Measurements from ENCODE around the gene CCDC116. TPM values are rescaled to one million over a fixed set of nuclear protein-coding genes. Genes with fewer than 3 reads are reported as not detected.
"Not testable (repeated sequence)": the region's sequence is repeated elsewhere in the genome, so short reads cannot be mapped to it uniquely, and the experiment has no call there.

The CCDC116 gene
- total and polyA plus RNA-seq, 9 donors, result 0.09 to 0.53 (median 0.31) TPM

- H3K4me1 ChIP-seq (ENCODE audit: control insufficient read depth, insufficient read depth, low read length); H3K9me3 ChIP-seq (replicated peaks; ENCODE audit: control insufficient read depth, low read depth, low read length); H3K4me3 ChIP-seq (ENCODE audit: low read length); DNase-seq; H3K27me3 ChIP-seq (ENCODE audit: control insufficient read depth, insufficient read depth, low read length); H3K27ac ChIP-seq (ENCODE audit: low read length): not testable (repeated sequence)
- WGBS (ENCODE audit: insufficient coverage), result 94% methylated on average over 5 of the region's 11 CpGs
- peaks cover 36% of the 10 kb centered on the region for H3K36me3 ChIP-seq (ENCODE audit: control insufficient read depth, insufficient read depth, low read length)
Observed at GRCh38 chr22:21609556-21610157, 22.9 kb upstream of the CCDC116 start.

GRCh38 chr22:21611210-21611977 is 21.2 kb upstream of the CCDC116 start:
- Histone ChIP-seq H3K27me3 (ENCODE audit: control insufficient read depth, insufficient read depth, low read length) (no peaks in the 10 kb centered on the region), H3K36me3 (ENCODE audit: control insufficient read depth, insufficient read depth, low read length) (peaks cover 36% of the 10 kb centered on the region), H3K4me1 (ENCODE audit: control insufficient read depth, insufficient read depth, low read length) (no peaks in the 10 kb centered on the region), H3K4me3 (ENCODE audit: low read length) (no peak overlapping the region), H3K27ac (ENCODE audit: low read length) (no peak overlapping the region), H3K9me3 (replicated peaks; ENCODE audit: control insufficient read depth, low read depth, low read length) (no peaks in the 10 kb centered on the region)
- 50% methylated on average over 1 of the region's 4 CpGs for WGBS (ENCODE audit: insufficient coverage)
- DNase-seq, result no peak

- H3K9me3 ChIP-seq (replicated peaks; ENCODE audit: control insufficient read depth, low read depth, low read length), result no peaks in the 10 kb centered on the region
- H3K27ac ChIP-seq (ENCODE audit: low read length), result no peak overlapping the region
- H3K27me3 ChIP-seq (ENCODE audit: control insufficient read depth, insufficient read depth, low read length), result no peaks in the 10 kb centered on the region
- no peaks in the 10 kb centered on the region for H3K4me1 ChIP-seq (ENCODE audit: control insufficient read depth, insufficient read depth, low read length)
- no peak overlapping the region for H3K4me3 ChIP-seq (ENCODE audit: low read length)
- no peak for DNase-seq
- H3K36me3 ChIP-seq (ENCODE audit: control insufficient read depth, insufficient read depth, low read length), result peaks cover 36% of the 10 kb centered on the region
- WGBS (ENCODE audit: insufficient coverage), result 92% methylated on average over 5 of the region's 7 CpGs
Observed at GRCh38 chr22:21612858-21613257, 19.7 kb upstream of the CCDC116 start.

GRCh38 chr22:21613553-21614233 is 18.9 kb upstream of the CCDC116 start:
- no peaks in the 10 kb centered on the region for H3K4me1 ChIP-seq (ENCODE audit: control insufficient read depth, insufficient read depth, low read length)
- H3K36me3 ChIP-seq (ENCODE audit: control insufficient read depth, insufficient read depth, low read length), result peaks cover 39% of the 10 kb centered on the region
- WGBS (ENCODE audit: insufficient coverage), result 86% methylated on average over 1 of the region's 4 CpGs

GRCh38 chr22:21615731-21616130 is 16.8 kb upstream of the CCDC116 start:
- Histone ChIP-seq H3K36me3 (ENCODE audit: control insufficient read depth, insufficient read depth, low read length) (peaks cover 52% of the 10 kb centered on the region), H3K27ac (ENCODE audit: low read length) (no peak overlapping the region), H3K4me1 (ENCODE audit: control insufficient read depth, insufficient read depth, low read length) (no peaks in the 10 kb centered on the region), H3K27me3 (ENCODE audit: control insufficient read depth, insufficient read depth, low read length) (no peaks in the 10 kb centered on the region), H3K4me3 (ENCODE audit: low read length) (no peak overlapping the region), H3K9me3 (replicated peaks; ENCODE audit: control insufficient read depth, low read depth, low read length) (no peaks in the 10 kb centered on the region)
- DNase-seq, result no peak
- 98% methylated on average over 4 of the region's 4 CpGs for WGBS (ENCODE audit: insufficient coverage)

More at GRCh38 chr22:21613553-21614233, 18.9 kb upstream of the CCDC116 start:
- H3K27ac ChIP-seq (ENCODE audit: low read length), result no peak overlapping the region
- H3K9me3 ChIP-seq (replicated peaks; ENCODE audit: control insufficient read depth, low read depth, low read length), result no peaks in the 10 kb centered on the region
- no peak for DNase-seq
- H3K4me3 ChIP-seq (ENCODE audit: low read length), result no peak overlapping the region
- no peaks in the 10 kb centered on the region for H3K27me3 ChIP-seq (ENCODE audit: control insufficient read depth, insufficient read depth, low read length)

GRCh38 chr22:21617337-21617736 is 15.2 kb upstream of the CCDC116 start:
- 89% methylated on average over 3 of the region's 6 CpGs for WGBS (ENCODE audit: insufficient coverage)
- H3K4me3 ChIP-seq (ENCODE audit: low read length); H3K9me3 ChIP-seq (replicated peaks; ENCODE audit: control insufficient read depth, low read depth, low read length); H3K27me3 ChIP-seq (ENCODE audit: control insufficient read depth, insufficient read depth, low read length); H3K4me1 ChIP-seq (ENCODE audit: control insufficient read depth, insufficient read depth, low read length); H3K27ac ChIP-seq (ENCODE audit: low read length); DNase-seq: not testable (repeated sequence)
- peaks cover 45% of the 10 kb centered on the region for H3K36me3 ChIP-seq (ENCODE audit: control insufficient read depth, insufficient read depth, low read length)

GRCh38 chr22:21621025-21621424 is 11.5 kb upstream of the CCDC116 start:
- H3K27me3 ChIP-seq (ENCODE audit: control insufficient read depth, insufficient read depth, low read length), result no peaks in the 10 kb centered on the region
- WGBS (ENCODE audit: insufficient coverage), result no CpG with 5 or more reads among the region's 3 CpGs
- H3K36me3 ChIP-seq (ENCODE audit: control insufficient read depth, insufficient read depth, low read length), result peaks cover 39% of the 10 kb centered on the region
- H3K4me3 ChIP-seq (ENCODE audit: low read length), result no peak overlapping the region
- peaks cover 35% of the 10 kb centered on the region for H3K4me1 ChIP-seq (ENCODE audit: control insufficient read depth, insufficient read depth, low read length)
- DNase-seq, result no peak
- no peak overlapping the region for H3K27ac ChIP-seq (ENCODE audit: low read length)
- H3K9me3 ChIP-seq (replicated peaks; ENCODE audit: control insufficient read depth, low read depth, low read length), result no peaks in the 10 kb centered on the region

GRCh38 chr22:21622011-21622918 is 10.3 kb upstream of the CCDC116 start:
- Histone ChIP-seq H3K9me3 (replicated peaks; ENCODE audit: control insufficient read depth, low read depth, low read length) (no peaks in the 10 kb centered on the region), H3K36me3 (ENCODE audit: control insufficient read depth, insufficient read depth, low read length) (peaks cover 39% of the 10 kb centered on the region), H3K27me3 (ENCODE audit: control insufficient read depth, insufficient read depth, low read length) (no peaks in the 10 kb centered on the region), H3K4me3 (ENCODE audit: low read length) (no peak overlapping the region), H3K27ac (ENCODE audit: low read length) (no peak overlapping the region), H3K4me1 (ENCODE audit: control insufficient read depth, insufficient read depth, low read length) (peaks cover 35% of the 10 kb centered on the region)
- peak; percentile 62 for DNase-seq
- 62% methylated on average over 2 of the region's 17 CpGs for WGBS (ENCODE audit: insufficient coverage)

GRCh38 chr22:21622919-21623647 is 9.5 kb upstream of the CCDC116 start:
- Histone ChIP-seq H3K27me3 (ENCODE audit: control insufficient read depth, insufficient read depth, low read length) (no peaks in the 10 kb centered on the region), H3K27ac (ENCODE audit: low read length) (no peak overlapping the region), H3K36me3 (ENCODE audit: control insufficient read depth, insufficient read depth, low read length) (peaks cover 39% of the 10 kb centered on the region), H3K4me3 (ENCODE audit: low read length) (no peak overlapping the region), H3K9me3 (replicated peaks; ENCODE audit: control insufficient read depth, low read depth, low read length) (no peaks in the 10 kb centered on the region), H3K4me1 (ENCODE audit: control insufficient read depth, insufficient read depth, low read length) (peaks cover 35% of the 10 kb centered on the region)
- DNase-seq, result peak; percentile 59
- WGBS (ENCODE audit: insufficient coverage), result 86% methylated on average over 15 of the region's 23 CpGs
